ENCODE data around the gene BMAL1.

BMAL1 gene

DNA sequence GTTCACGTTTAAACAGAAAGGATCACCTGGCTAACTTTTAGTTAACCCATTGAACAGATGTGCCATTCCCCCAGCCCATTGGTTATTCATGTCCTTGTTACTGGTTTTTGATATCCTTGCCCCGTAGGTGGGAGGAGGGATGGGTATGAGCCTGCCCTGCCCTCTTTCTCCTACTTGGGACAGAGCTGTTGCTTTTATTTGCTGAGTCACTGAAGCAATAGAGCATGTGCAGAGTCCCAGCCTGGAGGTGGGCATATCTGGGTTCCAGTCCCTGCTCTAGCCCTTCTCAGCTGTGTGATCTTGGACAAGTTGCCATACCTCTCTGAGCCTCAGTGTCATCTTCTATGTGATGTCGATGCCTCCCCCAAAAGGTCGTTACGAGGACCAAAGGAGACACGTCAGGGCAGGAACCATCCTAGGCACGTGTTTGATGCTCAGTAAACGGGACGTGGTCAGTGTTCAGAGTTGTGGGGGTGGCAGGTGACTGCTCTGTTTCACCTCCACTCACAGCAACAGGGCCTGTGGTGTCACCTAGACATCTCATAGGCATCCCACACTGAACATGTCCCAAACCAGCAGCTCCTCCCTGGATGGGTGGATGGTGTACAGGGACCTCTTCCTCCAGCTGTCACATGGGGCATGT lies 61.0 kb downstream of the BMAL1 start:
- H3K27ac ChIP-seq (ENCODE audit: insufficient read depth, low read length, poor library complexity, severe bottlenecking): no peak overlapping the region
- H3K4me3 ChIP-seq (ENCODE audit: insufficient read depth, low read depth, low read length, poor library complexity, severe bottlenecking): no peak overlapping the region
- no peaks in the 10 kb centered on the region for H3K27me3 ChIP-seq (replicated peaks; ENCODE audit: control insufficient read depth, insufficient read depth, low read length, poor library complexity, severe bottlenecking)
- no peak for DNase-seq
- no peaks in the 10 kb centered on the region for H3K9me3 ChIP-seq (ENCODE audit: control insufficient read depth, low read length)
- peaks cover 4% of the 10 kb centered on the region for H3K36me3 ChIP-seq (ENCODE audit: control insufficient read depth, insufficient read depth, low read length)
- H3K4me1 ChIP-seq (ENCODE audit: control insufficient read depth, insufficient read depth, low read length, poor library complexity, severe bottlenecking): peaks cover 26% of the 10 kb centered on the region

DNA sequence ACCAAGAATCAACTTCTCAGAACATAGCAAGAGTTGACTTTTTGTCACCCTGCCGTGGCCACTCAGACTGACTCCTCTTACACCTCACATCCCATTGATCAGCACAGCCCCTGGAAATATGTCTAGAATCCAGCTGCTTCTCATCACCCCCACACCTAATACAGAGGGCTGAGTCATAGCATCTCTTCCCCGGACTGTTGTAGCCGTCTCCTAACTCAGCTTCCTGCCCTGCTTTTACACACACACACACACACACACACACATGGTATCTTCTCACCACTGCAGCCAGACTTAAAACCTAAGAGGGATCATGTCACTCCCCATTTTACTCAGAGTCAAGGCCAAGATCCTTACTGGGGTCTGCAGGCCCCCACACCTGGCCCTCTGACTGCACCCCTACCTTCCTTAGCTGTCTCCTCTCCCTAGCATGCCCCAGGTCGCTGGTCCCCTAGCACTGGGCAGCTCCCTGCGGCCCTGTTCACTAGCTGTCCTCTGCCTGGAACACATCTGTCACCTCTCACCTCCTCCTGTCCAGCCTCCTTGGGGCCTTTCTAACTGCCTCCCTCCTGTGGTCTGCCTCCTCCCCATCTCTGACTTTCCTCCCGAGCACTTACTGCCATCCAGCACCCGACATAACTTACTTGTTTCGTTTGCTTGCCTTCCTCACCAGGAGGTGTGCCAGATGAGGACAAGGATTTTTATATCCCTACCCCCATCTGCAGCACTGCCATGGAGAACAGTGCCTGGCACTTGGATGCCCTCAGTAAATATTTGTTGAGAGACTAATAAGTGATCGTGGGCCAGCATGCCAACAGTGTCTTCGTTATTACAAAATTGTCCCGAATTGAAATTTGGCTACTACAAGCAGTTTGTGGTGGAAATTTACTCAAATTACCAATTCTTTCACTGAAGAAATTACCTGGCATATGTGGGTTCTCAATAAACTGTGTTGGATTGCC lies 61.9 kb downstream of the BMAL1 start:
- H3K9me3 ChIP-seq (ENCODE audit: control insufficient read depth, low read length): no peaks in the 10 kb centered on the region

DNA sequence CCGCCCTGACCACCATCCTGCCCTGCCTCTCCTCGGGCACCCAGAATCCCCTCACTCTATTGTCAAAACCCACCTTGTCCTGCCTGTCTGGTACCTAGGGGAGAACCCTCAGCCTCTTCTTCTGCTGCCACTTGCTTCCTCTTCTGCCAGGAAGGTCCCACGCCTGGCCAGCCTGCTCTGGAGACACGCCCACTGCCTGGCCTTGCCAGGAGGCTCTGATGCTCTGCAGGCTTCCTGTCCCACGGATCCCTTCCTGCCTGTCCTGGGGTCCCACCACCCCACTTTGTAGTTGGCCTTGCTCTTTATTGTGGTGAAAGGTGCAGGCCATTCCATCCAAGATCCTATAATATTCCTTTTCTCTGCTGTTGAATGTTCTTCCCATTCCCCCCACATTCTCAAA lies 63.4 kb downstream of the BMAL1 start:
- DNase-seq: no peak
- no peaks in the 10 kb centered on the region for H3K9me3 ChIP-seq (ENCODE audit: control insufficient read depth, low read length)
- peaks cover 17% of the 10 kb centered on the region for H3K4me1 ChIP-seq (ENCODE audit: control insufficient read depth, insufficient read depth, low read length, poor library complexity, severe bottlenecking)
- H3K36me3 ChIP-seq (ENCODE audit: control insufficient read depth, insufficient read depth, low read length): peaks cover 4% of the 10 kb centered on the region
- H3K4me3 ChIP-seq (ENCODE audit: insufficient read depth, low read depth, low read length, poor library complexity, severe bottlenecking): no peak overlapping the region
- no peak overlapping the region for H3K27ac ChIP-seq (ENCODE audit: insufficient read depth, low read length, poor library complexity, severe bottlenecking)
- H3K27me3 ChIP-seq (replicated peaks; ENCODE audit: control insufficient read depth, insufficient read depth, low read length, poor library complexity, severe bottlenecking): no peaks in the 10 kb centered on the region

More for the DNA sequence above, 61.9 kb downstream of the BMAL1 start:
- DNase-seq: peak in 2 of 3 donors; percentile 29 to 34
- Histone ChIP-seq H3K4me1 (ENCODE audit: control insufficient read depth, insufficient read depth, low read length, poor library complexity, severe bottlenecking) (peaks cover 17% of the 10 kb centered on the region), H3K4me3 (ENCODE audit: insufficient read depth, low read depth, low read length, poor library complexity, severe bottlenecking) (no peak overlapping the region), H3K27ac (ENCODE audit: insufficient read depth, low read length, poor library complexity, severe bottlenecking) (no peak overlapping the region), H3K27me3 (replicated peaks; ENCODE audit: control insufficient read depth, insufficient read depth, low read length, poor library complexity, severe bottlenecking) (no peaks in the 10 kb centered on the region), H3K36me3 (ENCODE audit: control insufficient read depth, insufficient read depth, low read length) (peaks cover 4% of the 10 kb centered on the region)

GRCh38 chr11:13343067-13343466 lies 65.5 kb downstream of the BMAL1 start:
- no peaks in the 10 kb centered on the region for H3K27me3 ChIP-seq (replicated peaks; ENCODE audit: control insufficient read depth, insufficient read depth, low read length, poor library complexity, severe bottlenecking)
- H3K36me3 ChIP-seq (ENCODE audit: control insufficient read depth, insufficient read depth, low read length): peaks cover 9% of the 10 kb centered on the region
- no peaks in the 10 kb centered on the region for H3K9me3 ChIP-seq (ENCODE audit: control insufficient read depth, low read length)
- peaks cover 17% of the 10 kb centered on the region for H3K4me1 ChIP-seq (ENCODE audit: control insufficient read depth, insufficient read depth, low read length, poor library complexity, severe bottlenecking)
- no peak for DNase-seq
- H3K27ac ChIP-seq (ENCODE audit: insufficient read depth, low read length, poor library complexity, severe bottlenecking): no peak overlapping the region
- H3K4me3 ChIP-seq (ENCODE audit: insufficient read depth, low read depth, low read length, poor library complexity, severe bottlenecking): no peak overlapping the region

DNA sequence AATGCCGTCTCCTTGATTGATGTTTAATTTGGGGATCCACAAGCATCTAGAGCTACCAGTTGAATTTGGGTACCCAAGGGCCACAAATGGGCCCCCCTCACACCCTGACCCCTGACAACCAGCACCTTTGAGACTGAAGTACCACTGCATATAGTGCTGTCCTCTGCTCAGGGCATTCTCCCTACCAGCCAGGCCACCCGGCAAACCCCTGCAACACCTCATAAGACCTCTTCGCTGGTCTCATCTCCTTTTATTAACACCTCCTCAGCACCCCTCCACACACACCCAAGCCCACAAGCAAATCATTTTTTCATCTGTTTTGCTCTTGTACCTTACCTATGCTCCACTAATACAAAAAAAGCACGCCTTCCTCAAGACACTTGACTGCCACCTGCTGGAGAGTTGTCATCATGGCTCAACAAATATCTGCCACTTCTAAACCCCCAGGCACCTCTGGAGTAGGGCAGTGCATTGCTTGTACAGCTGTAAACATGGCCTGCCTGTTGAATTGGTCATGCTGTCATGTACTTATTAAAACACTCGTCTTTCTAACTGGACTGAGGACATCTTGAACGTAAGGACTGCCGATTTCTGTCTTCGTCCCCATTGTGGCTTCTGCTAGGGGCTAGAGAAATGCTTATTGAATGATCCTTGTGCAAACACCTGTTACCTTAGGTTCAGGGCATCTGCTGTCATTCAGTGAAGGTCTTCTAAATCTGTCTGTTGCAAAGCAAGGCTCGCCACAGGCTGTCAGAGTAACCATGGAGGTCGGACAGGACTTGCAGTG lies 66.5 kb downstream of the BMAL1 start:
- Histone ChIP-seq H3K27ac (ENCODE audit: insufficient read depth, low read length, poor library complexity, severe bottlenecking) (no peak overlapping the region), H3K9me3 (ENCODE audit: control insufficient read depth, low read length) (no peaks in the 10 kb centered on the region), H3K36me3 (ENCODE audit: control insufficient read depth, insufficient read depth, low read length) (peaks cover 9% of the 10 kb centered on the region), H3K4me1 (ENCODE audit: control insufficient read depth, insufficient read depth, low read length, poor library complexity, severe bottlenecking) (peaks cover 15% of the 10 kb centered on the region), H3K4me3 (ENCODE audit: insufficient read depth, low read depth, low read length, poor library complexity, severe bottlenecking) (no peak overlapping the region), H3K27me3 (replicated peaks; ENCODE audit: control insufficient read depth, insufficient read depth, low read length, poor library complexity, severe bottlenecking) (no peaks in the 10 kb centered on the region)
- DNase-seq: peak; percentile 38 to 54 (median 41)

DNA sequence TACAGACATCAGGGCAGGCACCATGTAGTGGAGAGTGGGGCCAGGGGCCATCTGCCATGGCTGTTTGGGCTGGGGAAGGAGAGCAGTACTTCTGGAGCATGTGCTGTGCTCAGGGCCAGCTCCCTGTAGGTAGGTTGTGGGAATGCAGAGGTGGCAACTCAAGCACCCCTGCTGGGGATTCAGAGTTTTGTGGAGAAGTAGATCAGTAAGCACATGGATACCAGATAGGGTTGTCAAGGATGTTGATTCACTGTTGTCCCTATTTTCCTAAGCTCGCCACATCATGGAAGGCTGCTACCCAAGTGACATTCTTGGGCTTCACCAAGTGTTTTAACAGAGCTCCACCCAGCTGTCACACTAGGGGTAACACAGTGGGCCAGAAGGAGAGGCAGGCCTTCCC lies 67.2 kb downstream of the BMAL1 start:
- Histone ChIP-seq H3K4me3 (ENCODE audit: insufficient read depth, low read depth, low read length, poor library complexity, severe bottlenecking) (no peak overlapping the region), H3K27ac (ENCODE audit: insufficient read depth, low read length, poor library complexity, severe bottlenecking) (no peak overlapping the region), H3K27me3 (replicated peaks; ENCODE audit: control insufficient read depth, insufficient read depth, low read length, poor library complexity, severe bottlenecking) (no peaks in the 10 kb centered on the region), H3K9me3 (ENCODE audit: control insufficient read depth, low read length) (no peaks in the 10 kb centered on the region), H3K36me3 (ENCODE audit: control insufficient read depth, insufficient read depth, low read length) (peaks cover 9% of the 10 kb centered on the region), H3K4me1 (ENCODE audit: control insufficient read depth, insufficient read depth, low read length, poor library complexity, severe bottlenecking) (peaks cover 11% of the 10 kb centered on the region)
- no peak for DNase-seq

GRCh38 chr11:13346470-13346869 lies 68.9 kb downstream of the BMAL1 start:
- Histone ChIP-seq H3K4me3 (ENCODE audit: insufficient read depth, low read depth, low read length, poor library complexity, severe bottlenecking) (no peak overlapping the region), H3K4me1 (ENCODE audit: control insufficient read depth, insufficient read depth, low read length, poor library complexity, severe bottlenecking) (peaks cover 11% of the 10 kb centered on the region), H3K27me3 (replicated peaks; ENCODE audit: control insufficient read depth, insufficient read depth, low read length, poor library complexity, severe bottlenecking) (no peaks in the 10 kb centered on the region), H3K36me3 (ENCODE audit: control insufficient read depth, insufficient read depth, low read length) (peaks cover 15% of the 10 kb centered on the region), H3K27ac (ENCODE audit: insufficient read depth, low read length, poor library complexity, severe bottlenecking) (no peak overlapping the region), H3K9me3 (ENCODE audit: control insufficient read depth, low read length) (no peaks in the 10 kb centered on the region)
- DNase-seq: no peak

DNA sequence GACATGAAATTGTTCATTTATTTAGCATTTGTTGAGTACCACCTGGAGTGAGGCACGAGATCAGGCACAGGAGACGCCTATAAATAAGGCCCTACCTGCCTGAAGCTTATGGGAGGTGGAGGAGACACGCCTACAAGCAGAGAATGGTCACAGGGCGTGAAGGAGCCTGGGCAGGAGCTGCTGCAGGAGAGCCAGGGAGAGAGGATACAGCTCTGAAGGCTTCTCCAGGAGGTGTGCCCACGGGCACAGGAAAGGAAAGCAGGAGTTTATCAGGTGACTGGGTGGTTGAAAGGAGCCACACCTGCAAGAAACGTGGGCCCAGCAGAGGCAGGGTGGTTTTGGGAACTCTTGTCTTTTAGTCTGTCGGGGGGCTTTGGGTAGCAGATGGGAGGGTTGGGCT lies 70.3 kb downstream of the BMAL1 start:
- no peaks in the 10 kb centered on the region for H3K27me3 ChIP-seq (replicated peaks; ENCODE audit: control insufficient read depth, insufficient read depth, low read length, poor library complexity, severe bottlenecking)
- H3K4me1 ChIP-seq (ENCODE audit: control insufficient read depth, insufficient read depth, low read length, poor library complexity, severe bottlenecking): peaks cover 11% of the 10 kb centered on the region
- no peaks in the 10 kb centered on the region for H3K9me3 ChIP-seq (ENCODE audit: control insufficient read depth, low read length)
- H3K36me3 ChIP-seq (ENCODE audit: control insufficient read depth, insufficient read depth, low read length): peaks cover 17% of the 10 kb centered on the region
- H3K4me3 ChIP-seq (ENCODE audit: insufficient read depth, low read depth, low read length, poor library complexity, severe bottlenecking): no peak overlapping the region
- no peak overlapping the region for H3K27ac ChIP-seq (ENCODE audit: insufficient read depth, low read length, poor library complexity, severe bottlenecking)
- no peak for DNase-seq

DNA sequence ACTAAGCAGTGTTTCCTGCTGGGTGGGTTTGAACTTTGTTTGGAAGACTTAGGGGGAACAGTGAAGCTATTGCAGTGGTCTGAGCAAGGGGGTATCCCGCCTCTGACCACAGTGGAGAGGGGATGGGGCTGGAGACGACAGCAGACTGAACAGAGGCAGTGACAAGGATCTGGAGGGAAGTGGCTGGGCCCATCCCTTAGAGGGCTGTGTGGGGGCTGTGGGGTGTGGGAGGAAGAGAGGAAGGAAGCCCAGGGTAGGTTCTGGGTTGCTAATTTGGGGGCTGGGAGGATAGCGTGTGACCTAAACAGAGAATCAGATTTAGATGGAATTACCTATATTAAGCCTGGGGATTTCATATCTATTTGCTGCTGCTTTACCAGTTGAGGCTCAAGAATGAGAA lies 70.7 kb downstream of the BMAL1 start:
- Histone ChIP-seq H3K4me1 (ENCODE audit: control insufficient read depth, insufficient read depth, low read length, poor library complexity, severe bottlenecking) (peaks cover 11% of the 10 kb centered on the region), H3K27ac (ENCODE audit: insufficient read depth, low read length, poor library complexity, severe bottlenecking) (no peak overlapping the region), H3K4me3 (ENCODE audit: insufficient read depth, low read depth, low read length, poor library complexity, severe bottlenecking) (no peak overlapping the region), H3K36me3 (ENCODE audit: control insufficient read depth, insufficient read depth, low read length) (peaks cover 17% of the 10 kb centered on the region), H3K9me3 (ENCODE audit: control insufficient read depth, low read length) (no peaks in the 10 kb centered on the region), H3K27me3 (replicated peaks; ENCODE audit: control insufficient read depth, insufficient read depth, low read length, poor library complexity, severe bottlenecking) (no peaks in the 10 kb centered on the region)
- no peak for DNase-seq

Data from effector memory CD4-positive, alpha-beta T cell (primary cell).